Activated CD4-positive, alpha-beta T cell treated with anti-CD3 and anti-CD28 coated beads, Interleukin-2, amount 50 U/mL, for 16 hours (primary cell): ENCODE data around the gene CDH4.

Experiments
- DNase-seq: peaks from one replicate; pipeline ENCODE4 v3.0.0-alpha.2; 2020

The CDH4 gene

GRCh38 chr20:61728326-61728725 lies 476.3 kb downstream of the CDH4 start:
- DNase-seq: no peak

- no peak for DNase-seq
These were observed 477.0 kb downstream of the CDH4 start for GRCh38 chr20:61728786-61729770.

- no peak for DNase-seq
These were observed 478.7 kb downstream of the CDH4 start for GRCh38 chr20:61730631-61731362.

GRCh38 chr20:61731363-61732181 lies 479.5 kb downstream of the CDH4 start:
- DNase-seq: no peak

- DNase-seq: no peak
These were observed 480.6 kb downstream of the CDH4 start for GRCh38 chr20:61732511-61733210.

- no peak for DNase-seq
These were observed 481.2 kb downstream of the CDH4 start for GRCh38 chr20:61733216-61733615.

- no peak for DNase-seq
These were observed 482.1 kb downstream of the CDH4 start for GRCh38 chr20:61733891-61734732.

- DNase-seq: no peak
These were observed 482.9 kb downstream of the CDH4 start for GRCh38 chr20:61734733-61735502.

GRCh38 chr20:61735503-61735785 lies 483.4 kb downstream of the CDH4 start:
- no peak for DNase-seq

- DNase-seq: no peak
These were observed 484.1 kb downstream of the CDH4 start for GRCh38 chr20:61736001-61736635.

GRCh38 chr20:61736751-61737310 lies 484.8 kb downstream of the CDH4 start:
- DNase-seq: no peak

- no peak for DNase-seq
These were observed 485.3 kb downstream of the CDH4 start for GRCh38 chr20:61737346-61737745.

- DNase-seq: no peak
These were observed 485.9 kb downstream of the CDH4 start for GRCh38 chr20:61737812-61738443.

GRCh38 chr20:61738601-61739069 lies 486.6 kb downstream of the CDH4 start:
- no peak for DNase-seq

- no peak for DNase-seq
These were observed 487.2 kb downstream of the CDH4 start for GRCh38 chr20:61739086-61739831.

GRCh38 chr20:61739832-61740118 lies 487.7 kb downstream of the CDH4 start:
- no peak for DNase-seq

GRCh38 chr20:61742097-61742825 lies 490.2 kb downstream of the CDH4 start:
- DNase-seq: no peak

- DNase-seq: no peak
These were observed 491.5 kb downstream of the CDH4 start for GRCh38 chr20:61743606-61744005.
